BLaER1 (cell line): ENCODE measurements around the gene FRMD6.

ENCODE experiments used
- H3K27ac ChIP-seq: shearing (Covaris generic); formaldehyde crosslinking; 2 replicates; pipeline ENCODE4 v1.8.1; 2022
- H3K27me3 ChIP-seq: shearing (Covaris generic); formaldehyde crosslinking; 2 replicates; pipeline ENCODE4 v1.8.1; 2022
- H3K36me3 ChIP-seq: shearing (Covaris generic); formaldehyde crosslinking; 2 replicates; pipeline ENCODE4 v1.8.1; 2022
- H3K4me1 ChIP-seq: shearing (Covaris generic); formaldehyde crosslinking; 2 replicates; pipeline ENCODE4 v1.8.1; 2022
- H3K4me2 ChIP-seq: shearing (Covaris generic); formaldehyde crosslinking; 2 replicates; pipeline ENCODE4 v1.8.1; 2022
- H3K4me3 ChIP-seq: shearing (Covaris generic); formaldehyde crosslinking; 2 replicates; pipeline ENCODE4 v1.8.1; 2022
- H3K9ac ChIP-seq: shearing (Covaris generic); formaldehyde crosslinking; 2 replicates; pipeline ENCODE4 v1.8.1; 2022
- H3K9me3 ChIP-seq: shearing (Covaris generic); formaldehyde crosslinking; 2 replicates; pipeline ENCODE4 v1.8.1; 2022
- H4K20me1 ChIP-seq: shearing (Covaris generic); formaldehyde crosslinking; 2 replicates; pipeline ENCODE4 v1.8.1; 2022
- Cebpa-rat ChIP-seq: shearing (Covaris generic); IDR thresholded peaks from 2 replicates; pipeline ENCODE4 v1.8.1; 2022

The FRMD6 gene

GRCh38 chr14:51651388-51652167 lies at the start of gene FRMD6:
TSS of gene FRMD6 (plus strand) at chr14:51651910. CDS start at chr14:51689837, 37,927 bp downstream.
- peaks cover 20% of the 10 kb centered on the region for H3K4me1 ChIP-seq
- H3K9me3 ChIP-seq: no peaks in the 10 kb centered on the region
- no peak for TF ChIP-seq Cebpa-rat
- peak within 1 kb of the TSS; percentile 80 for H3K4me3 ChIP-seq
- peaks cover 16% of the 10 kb centered on the region for H4K20me1 ChIP-seq
- no peaks in the 10 kb centered on the region for H3K36me3 ChIP-seq
- H3K27ac ChIP-seq: peak within 1 kb of the TSS; percentile 89
- peak within 1 kb of the TSS; percentile 98 for H3K4me2 ChIP-seq
- peak within 1 kb of the TSS; percentile 91 for H3K9ac ChIP-seq
- peaks cover 29% of the 10 kb centered on the region for H3K27me3 ChIP-seq

DNA sequence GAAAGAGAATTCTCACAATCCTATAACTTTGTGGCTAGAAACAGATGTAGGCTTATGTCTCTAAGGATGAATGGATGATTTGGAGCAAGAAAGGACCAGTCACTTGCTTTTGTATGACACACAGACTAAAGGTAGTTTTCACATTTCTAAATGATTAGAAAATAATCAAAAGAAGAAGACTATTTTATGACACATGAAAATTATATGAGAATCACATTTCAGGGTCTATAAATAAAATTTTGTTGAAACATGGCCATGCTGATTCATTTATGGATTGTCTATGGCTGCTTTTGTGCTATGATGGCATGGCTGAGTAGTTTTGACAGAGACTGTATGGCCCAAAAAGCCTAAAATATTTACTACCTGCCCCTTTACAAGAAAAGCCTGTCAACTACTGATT lies 49.4 kb upstream of the FRMD6 start:
- H3K36me3 ChIP-seq: no peaks in the 10 kb centered on the region
- H3K27ac ChIP-seq: no peak overlapping the region
- no peaks in the 10 kb centered on the region for H3K4me1 ChIP-seq
- no peak overlapping the region for H3K4me2 ChIP-seq
- TF ChIP-seq Cebpa-rat: no peak
- no peak overlapping the region for H3K4me3 ChIP-seq
- no peaks in the 10 kb centered on the region for H3K27me3 ChIP-seq
- no peaks in the 10 kb centered on the region for H4K20me1 ChIP-seq
- H3K9me3 ChIP-seq: no peaks in the 10 kb centered on the region
- H3K9ac ChIP-seq: no peak overlapping the region

DNA sequence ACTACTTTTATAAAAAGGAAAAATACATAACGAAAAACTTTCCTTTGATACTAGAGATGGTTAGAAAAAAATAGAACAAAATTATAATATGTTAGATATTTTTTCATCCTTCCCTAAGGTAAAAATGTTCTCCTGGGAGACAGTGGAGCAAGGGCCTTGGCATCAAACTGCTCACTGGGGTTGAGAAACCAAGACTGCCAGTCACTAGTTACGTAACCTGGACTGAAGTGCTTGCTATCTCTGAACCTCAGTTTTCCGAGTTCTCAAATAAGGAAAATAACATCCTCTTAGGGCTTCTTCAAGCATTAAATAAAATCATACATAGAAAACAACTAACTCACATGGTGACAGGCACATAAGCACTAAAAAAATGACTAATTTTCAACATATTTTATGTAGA lies 48.2 kb upstream of the FRMD6 start:
- no peak for TF ChIP-seq Cebpa-rat
- H4K20me1 ChIP-seq: no peaks in the 10 kb centered on the region
- H3K9ac ChIP-seq: no peak overlapping the region
- no peaks in the 10 kb centered on the region for H3K9me3 ChIP-seq
- H3K4me2 ChIP-seq: no peak overlapping the region
- H3K4me3 ChIP-seq: no peak overlapping the region
- H3K4me1 ChIP-seq: no peaks in the 10 kb centered on the region
- H3K36me3 ChIP-seq: no peaks in the 10 kb centered on the region
- H3K27ac ChIP-seq: no peak overlapping the region
- H3K27me3 ChIP-seq: no peaks in the 10 kb centered on the region

GRCh38 chr14:51604073-51604472 lies 47.6 kb upstream of the FRMD6 start:
- H3K36me3 ChIP-seq: no peaks in the 10 kb centered on the region
- H3K9me3 ChIP-seq: no peaks in the 10 kb centered on the region
- no peak overlapping the region for H3K9ac ChIP-seq
- no peaks in the 10 kb centered on the region for H3K4me1 ChIP-seq
- H3K27ac ChIP-seq: no peak overlapping the region
- no peak overlapping the region for H3K4me3 ChIP-seq
- H3K4me2 ChIP-seq: no peak overlapping the region
- H3K27me3 ChIP-seq: no peaks in the 10 kb centered on the region
- H4K20me1 ChIP-seq: no peaks in the 10 kb centered on the region
- TF ChIP-seq Cebpa-rat: no peak

- TF ChIP-seq Cebpa-rat: no peak
- no peak overlapping the region for H3K4me2 ChIP-seq
- no peak overlapping the region for H3K4me3 ChIP-seq
- no peaks in the 10 kb centered on the region for H3K9me3 ChIP-seq
- no peaks in the 10 kb centered on the region for H3K4me1 ChIP-seq
- H3K27me3 ChIP-seq: no peaks in the 10 kb centered on the region
- H3K9ac ChIP-seq: no peak overlapping the region
- H3K36me3 ChIP-seq: no peaks in the 10 kb centered on the region
- H3K27ac ChIP-seq: no peak overlapping the region
- no peaks in the 10 kb centered on the region for H4K20me1 ChIP-seq
These were observed 46.1 kb upstream of the FRMD6 start for GRCh38 chr14:51605575-51605974.

DNA sequence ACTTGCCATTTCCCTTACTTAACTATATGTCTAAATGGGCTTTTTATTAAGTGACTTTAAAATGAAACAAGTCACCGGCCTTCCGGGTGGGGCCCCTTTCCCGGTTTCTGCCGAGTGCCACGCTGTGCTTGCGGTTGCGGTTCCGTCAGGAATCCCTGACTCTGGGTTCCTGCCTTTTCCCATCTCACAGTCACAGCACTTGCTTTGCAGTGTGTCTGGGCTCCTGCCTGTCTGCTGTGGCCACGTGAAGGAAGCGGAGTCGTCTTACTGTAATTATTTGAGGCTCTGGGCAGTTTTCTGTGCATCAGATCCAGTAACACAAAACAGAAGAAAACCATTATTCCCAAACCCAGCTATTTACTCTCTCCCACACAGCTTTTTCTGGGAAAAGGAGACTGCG lies 44.0 kb upstream of the FRMD6 start:
- TF ChIP-seq Cebpa-rat: no peak
- H3K9me3 ChIP-seq: no peaks in the 10 kb centered on the region
- no peaks in the 10 kb centered on the region for H4K20me1 ChIP-seq
- no peak overlapping the region for H3K27ac ChIP-seq
- no peaks in the 10 kb centered on the region for H3K36me3 ChIP-seq
- H3K4me3 ChIP-seq: no peak overlapping the region
- H3K9ac ChIP-seq: no peak overlapping the region
- H3K27me3 ChIP-seq: no peaks in the 10 kb centered on the region
- no peaks in the 10 kb centered on the region for H3K4me1 ChIP-seq
- no peak overlapping the region for H3K4me2 ChIP-seq

- no peak overlapping the region for H3K4me2 ChIP-seq
- H3K4me1 ChIP-seq: no peaks in the 10 kb centered on the region
- no peak overlapping the region for H3K9ac ChIP-seq
- no peak overlapping the region for H3K4me3 ChIP-seq
- H3K36me3 ChIP-seq: no peaks in the 10 kb centered on the region
- H3K9me3 ChIP-seq: no peaks in the 10 kb centered on the region
- no peak for TF ChIP-seq Cebpa-rat
- H3K27ac ChIP-seq: no peak overlapping the region
- no peaks in the 10 kb centered on the region for H4K20me1 ChIP-seq
- H3K27me3 ChIP-seq: no peaks in the 10 kb centered on the region
These were observed 42.3 kb upstream of the FRMD6 start for GRCh38 chr14:51609251-51609954.

DNA sequence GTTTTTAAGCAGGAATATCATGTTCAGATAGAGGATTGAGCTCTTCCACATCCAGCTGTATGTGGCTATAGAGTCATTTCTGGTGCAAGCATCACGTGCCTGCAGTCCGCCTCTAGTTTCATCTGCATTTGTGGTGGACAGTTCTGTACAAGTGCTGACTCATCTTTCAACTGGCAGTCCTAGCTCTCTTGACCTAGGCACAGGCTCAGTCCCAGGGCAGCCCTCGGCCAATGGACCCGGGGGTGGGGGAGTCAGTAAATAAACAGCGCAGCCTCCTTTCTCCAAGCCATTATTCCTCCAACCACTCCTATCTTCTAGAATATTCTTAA lies 41.8 kb upstream of the FRMD6 start:
- Histone ChIP-seq H3K27ac (no peak overlapping the region), H3K9me3 (no peaks in the 10 kb centered on the region), H3K4me3 (no peak overlapping the region), H3K4me1 (no peaks in the 10 kb centered on the region), H3K36me3 (no peaks in the 10 kb centered on the region), H4K20me1 (no peaks in the 10 kb centered on the region), H3K27me3 (no peaks in the 10 kb centered on the region), H3K9ac (no peak overlapping the region), H3K4me2 (no peak overlapping the region)
- TF ChIP-seq Cebpa-rat: no peak

DNA sequence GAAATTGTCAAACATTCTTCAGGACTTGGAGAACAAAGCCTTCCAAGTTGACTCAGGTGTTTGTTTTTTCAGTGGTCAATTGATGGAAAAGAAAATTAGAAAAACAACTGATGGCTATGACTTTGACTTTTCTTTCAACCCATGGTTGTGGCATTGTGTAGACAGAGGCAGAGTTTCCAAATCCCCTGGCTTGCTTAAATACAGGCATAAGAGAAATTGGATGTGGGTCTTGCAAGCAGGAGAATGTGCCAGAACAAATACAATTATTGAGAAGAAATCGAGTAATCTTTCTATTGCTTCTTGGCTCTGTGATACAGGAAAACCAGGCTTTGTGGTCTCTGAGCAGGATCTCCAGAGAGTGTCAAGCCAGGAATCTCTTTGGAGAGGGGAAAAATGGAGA lies 40.9 kb upstream of the FRMD6 start:
- Histone ChIP-seq H3K4me3 (no peak overlapping the region), H3K4me2 (no peak overlapping the region), H4K20me1 (no peaks in the 10 kb centered on the region), H3K9ac (no peak overlapping the region), H3K27ac (no peak overlapping the region), H3K36me3 (no peaks in the 10 kb centered on the region), H3K9me3 (no peaks in the 10 kb centered on the region), H3K4me1 (no peaks in the 10 kb centered on the region), H3K27me3 (no peaks in the 10 kb centered on the region)
- TF ChIP-seq Cebpa-rat: no peak

- TF ChIP-seq Cebpa-rat: no peak
- H3K9me3 ChIP-seq: no peaks in the 10 kb centered on the region
- no peak overlapping the region for H3K9ac ChIP-seq
- no peak overlapping the region for H3K27ac ChIP-seq
- no peaks in the 10 kb centered on the region for H4K20me1 ChIP-seq
- no peak overlapping the region for H3K4me2 ChIP-seq
- H3K36me3 ChIP-seq: no peaks in the 10 kb centered on the region
- H3K4me1 ChIP-seq: no peaks in the 10 kb centered on the region
- no peaks in the 10 kb centered on the region for H3K27me3 ChIP-seq
- no peak overlapping the region for H3K4me3 ChIP-seq
These were observed 39.3 kb upstream of the FRMD6 start for GRCh38 chr14:51612449-51612848.
